Stimulated activated effector memory CD8-positive, alpha-beta T cell treated with anti-CD3 and anti-CD28 coated beads, Interleukin-12 subunit alpha, Interleukin-12 subunit beta, amount 100 ng/mL, for 72 hours (primary cell): ENCODE results near the gene TULP1.
"Not testable (repeated sequence)": the region's sequence is repeated elsewhere in the genome, so short reads cannot be mapped to it uniquely, and the experiment has no call there.

ENCODE experiments used
- ATAC-seq: fragments of 150-1000 bp; cut with Tn5 transposase; 2 replicates; pipeline ENCODE4 v1.10.0; 2021
- DNase-seq, 2 donors: peaks; one replicate each; pipeline ENCODE4 v3.0.0; 2021 to 2022; ENCODE audit warnings: low spot score in 2 of 2
- H3K27ac Mint-ChIP-seq: one replicate; pipeline ENCODE4 v1.8.0; 2022; ENCODE audit warnings: mild to moderate bottlenecking, mixed read lengths
- H3K36me3 Mint-ChIP-seq: one replicate; pipeline ENCODE4 v1.8.0; 2022; ENCODE audit warnings: mild to moderate bottlenecking, mixed read lengths
- H3K4me1 Mint-ChIP-seq: one replicate; pipeline ENCODE4 v1.8.0; 2022; ENCODE audit warnings: mixed read lengths
- H3K4me3 Mint-ChIP-seq: one replicate; pipeline ENCODE4 v1.8.0; 2022; ENCODE audit warnings: mild to moderate bottlenecking, mixed read lengths
- H3K9me3 Mint-ChIP-seq: one replicate; pipeline ENCODE4 v1.8.0; 2022; ENCODE audit warnings: mixed read lengths

The TULP1 gene

GRCh38 chr6:35534407-35535170 is 21.9 kb upstream of the TULP1 start:
- Mint-ChIP-seq H3K36me3 (no peaks in the 10 kb centered on the region), H3K4me3 (no peak overlapping the region), H3K27ac (no peak overlapping the region), H3K9me3 (no peaks in the 10 kb centered on the region), H3K4me1 (peaks cover 7% of the 10 kb centered on the region)
- ATAC-seq (no peak), DNase-seq (no peak)

- no peak overlapping the region for H3K27ac Mint-ChIP-seq
- no peaks in the 10 kb centered on the region for H3K9me3 Mint-ChIP-seq
These were observed 21.3 kb upstream of the TULP1 start for GRCh38 chr6:35533981-35534380.

GRCh38 chr6:35532126-35532525 is 19.4 kb upstream of the TULP1 start:
- Mint-ChIP-seq H3K27ac (no peak overlapping the region), H3K36me3 (no peaks in the 10 kb centered on the region), H3K9me3 (no peaks in the 10 kb centered on the region), H3K4me3 (no peak overlapping the region), H3K4me1 (peaks cover 15% of the 10 kb centered on the region)
- DNase-seq = no peak
- ATAC-seq = no peak

More at GRCh38 chr6:35533981-35534380, 21.3 kb upstream of the TULP1 start:
- Mint-ChIP-seq H3K4me1 (peaks cover 7% of the 10 kb centered on the region), H3K36me3 (no peaks in the 10 kb centered on the region), H3K4me3 (no peak overlapping the region)
- DNase-seq = no peak
- no peak for ATAC-seq

- H3K4me3 Mint-ChIP-seq = no peak overlapping the region
- H3K36me3 Mint-ChIP-seq = peaks cover 5% of the 10 kb centered on the region
- ATAC-seq = no peak
- DNase-seq = no peak
- no peak overlapping the region for H3K27ac Mint-ChIP-seq
- no peaks in the 10 kb centered on the region for H3K9me3 Mint-ChIP-seq
- peaks cover 47% of the 10 kb centered on the region for H3K4me1 Mint-ChIP-seq
These were observed 11.8 kb upstream of the TULP1 start for GRCh38 chr6:35524380-35525020.

GRCh38 chr6:35522660-35523658 is 10.3 kb upstream of the TULP1 start:
- ATAC-seq (peak; percentile 91), DNase-seq (peak; percentile 76 to 86)
- H3K9me3 Mint-ChIP-seq = no peaks in the 10 kb centered on the region
- peak overlapping the region; percentile 58 for H3K4me3 Mint-ChIP-seq
- H3K4me1 Mint-ChIP-seq = peaks cover 43% of the 10 kb centered on the region
- H3K36me3 Mint-ChIP-seq = peaks cover 5% of the 10 kb centered on the region
- peak overlapping the region; percentile 52 for H3K27ac Mint-ChIP-seq

GRCh38 chr6:35522151-35522550 is 9.5 kb upstream of the TULP1 start:
- Mint-ChIP-seq H3K4me3 (peak overlapping the region; percentile 58), H3K9me3 (no peaks in the 10 kb centered on the region), H3K4me1 (peaks cover 39% of the 10 kb centered on the region), H3K36me3 (peaks cover 5% of the 10 kb centered on the region), H3K27ac (peak overlapping the region; percentile 52)
- DNase-seq (no peak), ATAC-seq (no peak)

- Mint-ChIP-seq H3K27ac (no peak overlapping the region), H3K36me3 (peaks cover 5% of the 10 kb centered on the region), H3K4me1 (peaks cover 39% of the 10 kb centered on the region), H3K4me3 (no peak overlapping the region), H3K9me3 (no peaks in the 10 kb centered on the region)
- ATAC-seq = no peak
- DNase-seq = no peak
These were observed 8.5 kb upstream of the TULP1 start for GRCh38 chr6:35521235-35521634.

GRCh38 chr6:35519313-35520015 is 6.8 kb upstream of the TULP1 start:
- no peak overlapping the region for H3K4me3 Mint-ChIP-seq
- DNase-seq = no peak
- no peak for ATAC-seq

GRCh38 chr6:35518566-35519312 is 6.0 kb upstream of the TULP1 start:
- DNase-seq (no peak), ATAC-seq (no peak)
- Mint-ChIP-seq H3K9me3 (no peaks in the 10 kb centered on the region), H3K4me1 (peaks cover 29% of the 10 kb centered on the region), H3K4me3 (no peak overlapping the region), H3K36me3 (peaks cover 5% of the 10 kb centered on the region), H3K27ac (no peak overlapping the region)

More at GRCh38 chr6:35519313-35520015, 6.8 kb upstream of the TULP1 start:
- Mint-ChIP-seq H3K27ac (peak overlapping the region; percentile 74), H3K36me3 (peaks cover 5% of the 10 kb centered on the region), H3K9me3 (no peaks in the 10 kb centered on the region), H3K4me1 (peaks cover 36% of the 10 kb centered on the region)

- H3K27ac Mint-ChIP-seq, H3K36me3 Mint-ChIP-seq, ATAC-seq, DNase-seq, H3K4me3 Mint-ChIP-seq, H3K9me3 Mint-ChIP-seq: not testable (repeated sequence)
- H3K4me1 Mint-ChIP-seq = peaks cover 22% of the 10 kb centered on the region
These were observed 5.3 kb upstream of the TULP1 start for GRCh38 chr6:35517978-35518377.

- DNase-seq = no peak
- Mint-ChIP-seq H3K9me3 (no peaks in the 10 kb centered on the region), H3K4me3 (no peak overlapping the region), H3K36me3 (no peaks in the 10 kb centered on the region), H3K27ac (no peak overlapping the region), H3K4me1 (peaks cover 9% of the 10 kb centered on the region)
- no peak for ATAC-seq
These were observed 4.0 kb upstream of the TULP1 start for GRCh38 chr6:35516712-35517111.

GRCh38 chr6:35515939-35516338 is 3.2 kb upstream of the TULP1 start:
- not testable (repeated sequence) for H3K36me3 Mint-ChIP-seq, H3K4me3 Mint-ChIP-seq, DNase-seq, H3K9me3 Mint-ChIP-seq, H3K27ac Mint-ChIP-seq, H3K4me1 Mint-ChIP-seq, ATAC-seq

- H3K4me3 Mint-ChIP-seq = no peak overlapping the region
- no peaks in the 10 kb centered on the region for H3K9me3 Mint-ChIP-seq
- no peak for DNase-seq
- ATAC-seq = no peak
- no peak overlapping the region for H3K27ac Mint-ChIP-seq
- no peaks in the 10 kb centered on the region for H3K4me1 Mint-ChIP-seq
- no peaks in the 10 kb centered on the region for H3K36me3 Mint-ChIP-seq
These were observed 1.9 kb upstream of the TULP1 start for GRCh38 chr6:35514587-35514986.

- H3K4me1 Mint-ChIP-seq = no peaks in the 10 kb centered on the region
- H3K9me3 Mint-ChIP-seq = no peaks in the 10 kb centered on the region
- no peak overlapping the region for H3K27ac Mint-ChIP-seq
- H3K36me3 Mint-ChIP-seq = no peaks in the 10 kb centered on the region
- no peak overlapping the region for H3K4me3 Mint-ChIP-seq
- ATAC-seq = no peak
- DNase-seq = no peak
These were observed 690 bp downstream of the TULP1 start for GRCh38 chr6:35512006-35512405.
